Mucosa of stomach (tissue), 1 donor: ENCODE data around the gene ZNF148.

Source experiments
- H3K27me3 ChIP-seq: one replicate; pipeline ENCODE4 v1.7.0; 2013; ENCODE audit warnings: mild to moderate bottlenecking, low read length; ENCODE audit not compliant: control insufficient read depth, insufficient read depth
- H3K36me3 ChIP-seq: one replicate; pipeline ENCODE4 v1.7.0; 2013; ENCODE audit warnings: low read length; ENCODE audit not compliant: control insufficient read depth, insufficient read depth
- H3K4me1 ChIP-seq: one replicate; pipeline ENCODE4 v1.7.0; 2013; ENCODE audit warnings: mild to moderate bottlenecking, low read length; ENCODE audit not compliant: control insufficient read depth, insufficient read depth
- H3K4me3 ChIP-seq: one replicate; pipeline ENCODE4 v1.7.0; 2013; ENCODE audit warnings: low read length
- H3K9ac ChIP-seq: one replicate; pipeline ENCODE4 v1.7.0; 2013; ENCODE audit warnings: mild to moderate bottlenecking, low read length, moderate library complexity
- H3K9me3 ChIP-seq: one replicate; pipeline ENCODE4 v1.7.0; 2013; ENCODE audit warnings: mild to moderate bottlenecking, low read length, moderate library complexity; ENCODE audit not compliant: control insufficient read depth
- donor health status: Pancreatic carcinoma.

The ZNF148 gene

DNA sequence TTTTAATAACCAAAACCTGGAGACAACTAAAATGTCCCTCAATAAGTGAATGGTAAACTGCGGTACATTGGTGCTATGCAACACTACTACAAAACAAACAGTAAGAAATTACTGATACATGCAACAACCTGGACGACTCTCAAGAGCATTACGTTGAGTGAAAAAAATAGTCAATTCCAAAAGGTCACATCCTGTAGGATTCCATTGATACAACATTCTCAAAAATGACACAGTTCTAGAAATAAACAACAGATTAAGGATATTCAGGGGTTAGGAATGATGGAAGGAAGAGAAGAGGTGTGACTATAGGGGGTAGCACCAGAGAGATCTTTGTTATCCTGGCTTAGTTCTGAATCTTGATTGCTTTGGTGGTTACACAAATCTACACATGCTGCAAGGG is 72.2 kb downstream of the ZNF148 start:
- no peak overlapping the region for H3K9ac ChIP-seq
- no peaks in the 10 kb centered on the region for H3K4me1 ChIP-seq

GRCh38 chr3:125300416-125300815 is 74.7 kb downstream of the ZNF148 start:
- Histone ChIP-seq H3K9me3 (no peaks in the 10 kb centered on the region), H3K36me3 (no peaks in the 10 kb centered on the region), H3K27me3 (no peaks in the 10 kb centered on the region), H3K4me3 (no peak overlapping the region), H3K4me1 (no peaks in the 10 kb centered on the region), H3K9ac (no peak overlapping the region)

More for the DNA sequence above, 72.2 kb downstream of the ZNF148 start:
- Histone ChIP-seq H3K27me3 (no peaks in the 10 kb centered on the region), H3K4me3 (no peak overlapping the region), H3K9me3 (no peaks in the 10 kb centered on the region), H3K36me3 (no peaks in the 10 kb centered on the region)

GRCh38 chr3:125294411-125294810 is 80.7 kb downstream of the ZNF148 start:
- Histone ChIP-seq H3K36me3 (no peaks in the 10 kb centered on the region), H3K9ac (no peak overlapping the region), H3K4me3 (no peak overlapping the region), H3K9me3 (no peaks in the 10 kb centered on the region), H3K4me1 (peaks cover 6% of the 10 kb centered on the region), H3K27me3 (no peaks in the 10 kb centered on the region)

DNA sequence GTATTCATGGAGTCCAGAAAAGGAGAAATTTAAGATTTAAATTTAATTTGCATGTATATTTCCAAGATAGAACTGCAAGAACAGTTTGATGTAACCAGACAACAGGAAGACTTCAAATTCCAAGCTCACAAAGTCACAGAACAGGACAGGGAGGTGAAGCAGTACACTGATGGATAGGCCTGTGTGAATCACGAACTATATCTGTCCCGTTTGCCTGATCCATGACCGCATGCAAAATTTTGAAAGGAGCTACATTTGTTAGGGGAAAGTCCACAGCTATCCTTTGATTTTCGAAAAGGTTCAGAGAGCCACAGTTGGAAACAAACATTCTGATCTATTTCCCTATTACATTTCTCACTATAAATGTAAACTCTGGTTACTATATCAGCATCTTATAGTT is 83.1 kb downstream of the ZNF148 start:
- Histone ChIP-seq H3K9me3 (no peaks in the 10 kb centered on the region), H3K4me3 (no peak overlapping the region), H3K9ac (no peak overlapping the region), H3K27me3 (no peaks in the 10 kb centered on the region), H3K36me3 (no peaks in the 10 kb centered on the region), H3K4me1 (peaks cover 6% of the 10 kb centered on the region)

DNA sequence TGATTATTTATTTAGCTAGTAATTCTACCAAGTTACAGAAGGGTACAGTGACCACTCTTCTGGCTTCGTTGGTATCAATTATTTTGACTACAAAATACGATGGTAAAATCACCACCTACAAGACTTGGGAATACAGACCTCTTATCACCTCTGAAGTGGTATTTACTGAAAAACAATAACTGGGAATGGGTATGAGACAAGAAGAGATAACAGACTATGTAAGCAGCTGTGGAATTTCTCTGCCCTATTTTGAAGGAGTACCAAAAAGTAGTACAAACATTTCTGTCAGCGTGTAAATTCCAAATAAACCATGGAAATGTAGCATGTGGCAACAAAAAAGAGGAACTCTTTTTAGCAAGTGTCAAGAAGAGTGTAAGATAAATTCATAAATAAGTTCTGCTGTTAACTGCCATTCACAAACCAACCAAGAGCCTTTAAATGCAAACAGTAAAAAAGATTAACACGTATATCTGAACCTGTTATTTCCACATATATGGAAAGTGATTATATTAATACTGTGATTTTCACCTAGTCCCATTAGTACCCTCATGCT is 85.6 kb downstream of the ZNF148 start:
- no peak overlapping the region for H3K9ac ChIP-seq
- H3K4me3 ChIP-seq: no peak overlapping the region
- no peaks in the 10 kb centered on the region for H3K36me3 ChIP-seq
- peaks cover 6% of the 10 kb centered on the region for H3K4me1 ChIP-seq
- H3K9me3 ChIP-seq: no peaks in the 10 kb centered on the region
- no peaks in the 10 kb centered on the region for H3K27me3 ChIP-seq

DNA sequence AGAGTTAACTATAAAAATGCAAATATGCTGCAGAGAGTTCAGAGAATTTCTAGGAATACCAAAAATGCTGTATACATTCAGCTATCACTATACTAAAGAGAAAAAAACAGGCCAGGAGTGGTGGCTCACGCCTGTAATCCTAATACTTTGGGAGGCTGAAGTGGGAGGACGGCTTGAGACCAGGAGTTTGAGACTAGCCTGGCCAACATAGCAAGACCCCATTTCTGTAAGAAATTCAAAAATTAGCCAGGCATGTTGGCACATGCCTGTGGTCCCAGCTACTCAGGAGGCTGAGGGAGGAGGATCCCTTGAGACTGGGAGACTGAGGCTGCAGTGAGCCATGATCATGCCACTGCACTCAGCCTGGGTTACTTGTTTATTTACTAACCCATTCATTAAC is 87.9 kb downstream of the ZNF148 start:
- Histone ChIP-seq H3K9ac (no peak overlapping the region), H3K36me3 (no peaks in the 10 kb centered on the region), H3K9me3 (no peaks in the 10 kb centered on the region), H3K4me3 (no peak overlapping the region), H3K27me3 (no peaks in the 10 kb centered on the region), H3K4me1 (peaks cover 4% of the 10 kb centered on the region)

DNA sequence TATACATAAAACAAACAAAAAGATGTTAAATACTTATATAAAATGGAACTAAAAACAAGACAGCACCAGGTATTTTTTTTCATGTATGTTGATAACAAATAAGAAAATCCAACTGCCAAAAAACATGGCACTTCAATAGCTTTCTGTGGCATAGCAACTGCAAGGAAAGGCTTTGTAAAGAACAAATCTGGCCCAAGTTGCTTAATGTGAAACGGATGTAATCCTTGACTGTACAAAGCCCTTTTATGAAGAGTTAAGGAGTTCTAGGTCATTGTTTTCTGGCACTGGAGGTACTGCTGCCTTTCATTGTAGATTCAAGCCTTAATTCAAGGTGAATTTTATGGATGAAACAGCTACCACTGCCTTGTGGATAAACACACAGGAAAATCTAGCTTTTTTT is 93.7 kb downstream of the ZNF148 start:
- Histone ChIP-seq H3K4me1 (no peaks in the 10 kb centered on the region), H3K36me3 (no peaks in the 10 kb centered on the region), H3K27me3 (no peaks in the 10 kb centered on the region), H3K9ac (no peak overlapping the region), H3K4me3 (no peak overlapping the region), H3K9me3 (no peaks in the 10 kb centered on the region)

DNA sequence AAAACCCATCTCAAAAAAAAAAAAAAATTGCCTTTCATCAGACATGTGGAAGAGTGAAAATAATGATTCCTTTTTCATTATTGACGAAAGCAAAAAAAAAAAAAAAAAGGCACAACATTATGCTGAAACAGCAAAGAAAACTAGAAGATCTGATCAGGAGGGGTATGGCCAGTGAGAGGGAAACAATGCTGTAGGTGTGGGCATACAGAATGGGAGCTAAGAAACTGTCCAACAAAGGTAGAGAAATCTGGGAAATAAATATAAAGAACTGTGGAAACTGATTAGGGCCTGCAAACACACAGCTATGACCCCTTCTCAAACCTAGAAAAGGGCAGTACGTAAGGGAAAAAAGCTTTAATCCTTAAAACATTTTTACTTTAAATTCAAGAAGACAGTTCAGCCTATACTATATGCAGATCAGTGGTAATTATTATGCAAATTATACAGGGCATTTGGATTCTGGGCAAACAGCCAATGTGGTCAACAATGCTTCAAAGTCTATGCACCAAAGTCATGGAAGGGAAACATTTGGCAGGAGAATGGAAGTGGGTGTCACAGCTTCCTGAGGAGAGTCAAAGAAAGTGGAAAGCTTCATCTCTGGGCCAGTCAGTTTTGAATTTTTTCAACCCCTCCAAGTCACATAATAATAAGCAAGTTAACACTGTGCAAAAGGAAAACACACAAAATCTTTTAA is 94.3 kb downstream of the ZNF148 start:
- no peak overlapping the region for H3K9ac ChIP-seq
- H3K4me3 ChIP-seq: no peak overlapping the region
- H3K27me3 ChIP-seq: no peaks in the 10 kb centered on the region
- no peaks in the 10 kb centered on the region for H3K9me3 ChIP-seq
- H3K36me3 ChIP-seq: no peaks in the 10 kb centered on the region
- H3K4me1 ChIP-seq: no peaks in the 10 kb centered on the region

- Histone ChIP-seq H3K9ac (no peak overlapping the region), H3K9me3 (no peaks in the 10 kb centered on the region), H3K4me1 (no peaks in the 10 kb centered on the region), H3K36me3 (no peaks in the 10 kb centered on the region), H3K4me3 (no peak overlapping the region), H3K27me3 (no peaks in the 10 kb centered on the region)
These were observed 97.0 kb downstream of the ZNF148 start for GRCh38 chr3:125278155-125278554.

DNA sequence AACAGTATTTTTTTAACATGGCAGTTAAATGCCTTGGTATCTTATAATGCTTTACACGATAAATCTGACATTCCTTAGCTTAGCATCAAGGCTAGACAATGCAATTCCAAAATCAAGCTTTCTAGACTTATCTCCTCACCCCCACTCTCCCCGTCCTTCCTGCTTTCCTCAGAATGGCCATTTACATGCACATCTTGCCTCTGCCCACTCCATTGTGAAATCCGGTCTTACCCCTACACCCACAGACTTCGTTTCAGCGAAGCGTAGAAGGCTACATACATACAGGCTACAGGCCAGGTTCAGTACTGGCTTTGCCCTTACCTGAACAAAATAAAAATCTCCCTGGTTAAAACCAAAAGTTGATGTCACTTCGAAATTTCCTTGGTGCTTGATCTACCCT is 104.0 kb downstream of the ZNF148 start:
- H3K9me3 ChIP-seq: no peaks in the 10 kb centered on the region
- no peaks in the 10 kb centered on the region for H3K4me1 ChIP-seq
- H3K27me3 ChIP-seq: no peaks in the 10 kb centered on the region
- H3K9ac ChIP-seq: no peak overlapping the region
- no peak overlapping the region for H3K4me3 ChIP-seq
- H3K36me3 ChIP-seq: no peaks in the 10 kb centered on the region

GRCh38 chr3:125267460-125267859 is 107.7 kb downstream of the ZNF148 start:
- H3K4me3 ChIP-seq: no peak overlapping the region
- no peaks in the 10 kb centered on the region for H3K36me3 ChIP-seq
- no peaks in the 10 kb centered on the region for H3K4me1 ChIP-seq
- no peaks in the 10 kb centered on the region for H3K27me3 ChIP-seq
- H3K9me3 ChIP-seq: no peaks in the 10 kb centered on the region
- no peak overlapping the region for H3K9ac ChIP-seq

GRCh38 chr3:125266971-125267370 is 108.2 kb downstream of the ZNF148 start:
- Histone ChIP-seq H3K27me3 (no peaks in the 10 kb centered on the region), H3K4me1 (no peaks in the 10 kb centered on the region), H3K36me3 (no peaks in the 10 kb centered on the region), H3K4me3 (no peak overlapping the region), H3K9ac (no peak overlapping the region), H3K9me3 (no peaks in the 10 kb centered on the region)

DNA sequence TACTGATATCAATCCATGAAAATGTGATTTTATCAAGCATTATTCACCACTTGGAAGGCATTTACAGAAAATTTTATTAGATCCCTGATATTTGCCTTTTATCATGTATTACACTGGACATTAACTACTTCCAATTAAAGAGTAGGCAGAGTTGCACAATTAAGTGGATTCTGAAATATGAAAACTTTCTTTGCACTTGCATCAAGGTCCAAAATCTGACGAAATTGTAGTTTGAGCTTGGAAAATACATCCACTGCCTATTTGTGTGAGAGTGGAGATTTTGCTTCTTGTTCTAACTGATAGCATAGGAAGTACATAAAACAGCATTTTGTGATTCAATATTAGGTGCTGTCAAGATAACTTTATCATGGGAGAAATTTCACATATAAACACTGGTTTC is 113.0 kb downstream of the ZNF148 start:
- H3K9ac ChIP-seq: no peak overlapping the region

More for the DNA sequence above, 113.0 kb downstream of the ZNF148 start:
- Histone ChIP-seq H3K9me3 (no peaks in the 10 kb centered on the region), H3K4me1 (no peaks in the 10 kb centered on the region), H3K27me3 (no peaks in the 10 kb centered on the region), H3K4me3 (no peak overlapping the region), H3K36me3 (no peaks in the 10 kb centered on the region)
